Heart left ventricle (tissue), 13 donors: ENCODE measurements around the gene HES6.

Experiments
- CTCF ChIP-seq, 12 donors: fragments of 200-600 bp; sonication (generic) in 4 of 12; IDR thresholded peaks; one replicate each; pipeline versions ENCODE4 v1.5.0 to v1.8.0; 2018 to 2022; ENCODE audit warnings: antibody characterized with exemption in 12 of 12, mild to moderate bottlenecking in 5 of 12
- POLR2A ChIP-seq, 2 donors: fragments of 450-650 bp; IDR thresholded peaks; one replicate each; pipeline ENCODE4 v1.6.1; 2017; ENCODE audit warnings: antibody characterized with exemption in 2 of 2, mild to moderate bottlenecking in 2 of 2, moderate library complexity in 2 of 2
- donor health status: ischemic (EF 13 %, LVEDD 7.1; RV severe dilation, severe dysfunction).
- donor health status: DM: no; HTN: yes; CAD: no.
- donor health status: DM: no; HTN: no; CAD: no.
- donor health status: ischemic (EF 25% LVEDD 6.9; RV normal size, moderate dysfunction).
- donor health status: ischemic (EF 25% LVEDD 5.7; RV mildly dilated, moderate dysfunction).
- donor health status: ischemic (EF 35%, LVEDD 5.7; RV mildly dilated, moderate dysfunction).
- donor health status: nonischemic (EF 11% LVEDD 7.7; RV severe dilation, severe dysfunction).
- donor health status: DM: yes; HTN: yes; CAD: no.
- donor health status: PGD.
- donor health status: ischemic (EF 29% LVEDD 5.4; RV normal size, mild dysfunction).
- donor health status: nonischemic (EF 23%, LVEDD 6.1; RV moderate dilation, normal function).

- TF ChIP-seq CTCF (IDR thresholded peaks at IDR 0.05) (no peak), POLR2A (IDR thresholded peaks at IDR 0.05) (no peak)
These were observed 18.2 kb upstream of the HES6 start for GRCh38 chr2:238257786-238258700.
